Activated CD4-positive, alpha-beta T cell treated with anti-CD3 and anti-CD28 coated beads, Interleukin-2, amount 50 U/mL, for 1 hour (primary cell): ENCODE measurements around the gene SMIM28.
"Not testable (repeated sequence)": the region's sequence is repeated elsewhere in the genome, so short reads cannot be mapped to it uniquely, and the experiment has no call there.

Experiments used
- DNase-seq: peaks from one replicate; pipeline ENCODE4 v3.0.0-alpha.2; 2020

Gene SMIM28

GRCh38 chr6:138377844-138378243 is at the start of gene SMIM28:
SMIM28 (plus strand) TSS chr6:138377905; CDS start chr6:138378073, 168 bp downstream.
- no peak for DNase-seq

- DNase-seq, result no peak
These were observed 49.5 kb upstream of the SMIM28 start for GRCh38 chr6:138328210-138328609.

- DNase-seq, result no peak
These were observed 46.9 kb upstream of the SMIM28 start for GRCh38 chr6:138330763-138331162.

- DNase-seq, result no peak
These were observed 46.3 kb upstream of the SMIM28 start for GRCh38 chr6:138331444-138331843.

GRCh38 chr6:138331984-138332383 is 45.7 kb upstream of the SMIM28 start:
- DNase-seq, result no peak

GRCh38 chr6:138334000-138334399 is 43.7 kb upstream of the SMIM28 start:
- DNase-seq, result no peak

- no peak for DNase-seq
These were observed 42.7 kb upstream of the SMIM28 start for GRCh38 chr6:138334963-138335362.

- no peak for DNase-seq
These were observed 41.5 kb upstream of the SMIM28 start for GRCh38 chr6:138336221-138336620.

- DNase-seq, result no peak
These were observed 40.6 kb upstream of the SMIM28 start for GRCh38 chr6:138337076-138337475.

GRCh38 chr6:138339024-138339423 is 38.7 kb upstream of the SMIM28 start:
- no peak for DNase-seq

- DNase-seq, result no peak
These were observed 36.5 kb upstream of the SMIM28 start for GRCh38 chr6:138341176-138341575.

GRCh38 chr6:138343112-138343511 is 34.6 kb upstream of the SMIM28 start:
- DNase-seq, result no peak

- no peak for DNase-seq
These were observed 32.0 kb upstream of the SMIM28 start for GRCh38 chr6:138345565-138346285.

- no peak for DNase-seq
These were observed 31.2 kb upstream of the SMIM28 start for GRCh38 chr6:138346302-138347195.

- no peak for DNase-seq
These were observed 29.8 kb upstream of the SMIM28 start for GRCh38 chr6:138347864-138348263.

GRCh38 chr6:138349891-138350290 is 27.8 kb upstream of the SMIM28 start:
- DNase-seq, result no peak

- DNase-seq, result no peak
These were observed 19.8 kb upstream of the SMIM28 start for GRCh38 chr6:138357928-138358327.

- not testable (repeated sequence) for DNase-seq
These were observed 9.0 kb upstream of the SMIM28 start for GRCh38 chr6:138368684-138369083.

- no peak for DNase-seq
These were observed 6.9 kb upstream of the SMIM28 start for GRCh38 chr6:138370631-138371451.

- DNase-seq, result no peak
These were observed 6.3 kb upstream of the SMIM28 start for GRCh38 chr6:138371452-138371711.

- no peak for DNase-seq
These were observed 6.0 kb upstream of the SMIM28 start for GRCh38 chr6:138371720-138372119.

- DNase-seq, result no peak
These were observed 4.8 kb upstream of the SMIM28 start for GRCh38 chr6:138372711-138373463.

GRCh38 chr6:138374230-138374629 is 3.5 kb upstream of the SMIM28 start:
- no peak for DNase-seq
